SK-N-SH (cell line): ENCODE results near the gene IL17B. TPM values are rescaled to one million over a fixed set of nuclear protein-coding genes. Genes with fewer than 3 reads are reported as not detected.
A peak's percentile ranks its signal among the peaks of the same experiment; 100 is the strongest.

ENCODE experiments used
- CTCF ChIA-PET: fragments of 300-600, 350-600 bp; formaldehyde crosslinking; extraction: SDS; loops from one replicate; lab custom pipeline; 2021; lab: Yijun Ruan, JAX
- POLR2A ChIA-PET: fragments of 350-600 bp; sonication (Branson Sonifier 250); formaldehyde crosslinking; extraction: SDS; loops from one replicate; lab custom pipeline; 2020; ENCODE audit warnings: antibody characterized with exemption, inconsistent platforms; lab: Yijun Ruan, JAX
- DNase-seq: peaks from one replicate; pipeline ENCODE4 v3.0.0; 2012
- H2AFZ ChIP-seq: fragments of 200-600 bp; sonication (generic); 2 replicates; pipeline ENCODE4 v1.8.1; 2016; ENCODE audit warnings: antibody characterized with exemption, mild to moderate bottlenecking, low read depth
- H3F3A ChIP-seq: fragments of 200-600 bp; sonication (generic); replicated peaks from 2 replicates; pipeline ENCODE3; 2016; ENCODE audit warnings: antibody characterized with exemption, mild to moderate bottlenecking; ENCODE audit not compliant: insufficient read depth
- H3K27ac ChIP-seq, 2 experiments: fragments of 200-500 bp in 1 of 2; fragments of 200-600 bp in 1 of 2; sonication (Bioruptor generic) in 1 of 2; sonication (generic), shearing (Covaris generic) in 1 of 2; 2 replicates each; pipeline versions ENCODE4 v1.5.1 to v1.6.1; 2014 to 2016; ENCODE audit warnings: low read depth in 2 of 2, inconsistent platforms in 1 of 2, low read length in 1 of 2, mild to moderate bottlenecking in 1 of 2, mixed read lengths in 1 of 2
- H3K27me3 ChIP-seq: fragments of 200-600 bp; sonication (generic), shearing (Covaris generic); 2 replicates; pipeline ENCODE4 v1.6.1; 2016; ENCODE audit warnings: mixed run types; ENCODE audit not compliant: insufficient read depth
- H3K36me3 ChIP-seq, 2 experiments: fragments of 200-500 bp in 1 of 2; fragments of 200-600 bp in 1 of 2; sonication (Bioruptor generic) in 1 of 2; sonication (generic) in 1 of 2; replicated peaks in 1 of 2; 2 replicates each; pipeline versions ENCODE3 to v1.5.1; 2014 to 2016; ENCODE audit warnings: low read length in 1 of 2, mild to moderate bottlenecking in 1 of 2; ENCODE audit not compliant: insufficient read depth in 2 of 2, control insufficient read depth in 1 of 2
- H3K4me1 ChIP-seq, 2 experiments: fragments of 200-500 bp in 1 of 2; fragments of 200-600 bp in 1 of 2; sonication (Bioruptor generic) in 1 of 2; sonication (generic), shearing (Covaris generic) in 1 of 2; 2 replicates each; pipeline versions ENCODE4 v1.5.1 to v1.6.1; 2014 to 2016; ENCODE audit warnings: low read depth in 1 of 2, low read length in 1 of 2, mixed run types in 1 of 2; ENCODE audit not compliant: insufficient read depth in 2 of 2, control insufficient read depth in 1 of 2
- H3K4me2 ChIP-seq: fragments of 200-600 bp; sonication (generic), shearing (Covaris generic); 2 replicates; pipeline ENCODE4 v1.6.1; 2017; ENCODE audit warnings: mixed run types
- H3K4me3 ChIP-seq, 2 experiments: fragments of 200-500 bp in 1 of 2; fragments of 200-600 bp in 1 of 2; sonication (Bioruptor generic) in 1 of 2; sonication (generic), shearing (Covaris generic) in 1 of 2; 2 replicates each; pipeline versions ENCODE4 v1.5.1 to v1.8.1; 2014 to 2016; ENCODE audit warnings: low read depth in 2 of 2, inconsistent platforms in 1 of 2, low read length in 1 of 2, mild to moderate bottlenecking in 1 of 2, mixed read lengths in 1 of 2, moderate library complexity in 1 of 2
- H3K79me2 ChIP-seq: fragments of 200-600 bp; sonication (generic); 2 replicates; pipeline ENCODE4 v1.8.1; 2017; ENCODE audit warnings: mild to moderate bottlenecking; ENCODE audit not compliant: insufficient read depth
- H3K9ac ChIP-seq: fragments of 200-600 bp; sonication (generic); 2 replicates; pipeline ENCODE4 v1.6.1; 2017; ENCODE audit warnings: mixed run types
- H3K9me2 ChIP-seq: fragments of 200-600 bp; sonication (generic); 2 replicates; pipeline ENCODE4 v1.6.1; 2017; ENCODE audit warnings: mixed run types
- H3K9me3 ChIP-seq: fragments of 200-600 bp; sonication (generic); 2 replicates; pipeline ENCODE4 v1.6.1; 2017; ENCODE audit warnings: mixed run types, mild to moderate bottlenecking, moderate library complexity
- H4K20me1 ChIP-seq: fragments of 200-600 bp; sonication (generic); 2 replicates; pipeline ENCODE4 v1.6.1; 2017; ENCODE audit warnings: mild to moderate bottlenecking, mixed run types; ENCODE audit not compliant: insufficient read depth
- EZH2phosphoT487 ChIP-seq: fragments of 200-600 bp; sonication (generic); IDR thresholded peaks from 2 replicates; pipeline ENCODE4 v1.6.1; 2017; ENCODE audit warnings: low read depth, mixed run types, mild to moderate bottlenecking, antibody characterized with exemption, moderate library complexity, borderline replicate concordance
- FOSL2 ChIP-seq: IDR thresholded peaks from 2 replicates; pipeline ENCODE4 v1.4.0; 2012; ENCODE audit warnings: low read depth, mild to moderate bottlenecking, moderate library complexity, borderline replicate concordance
- GATA2 ChIP-seq: sonication (generic); formaldehyde crosslinking; IDR thresholded peaks from 2 replicates; pipeline ENCODE4 v1.5.0; 2020; ENCODE audit warnings: mild to moderate bottlenecking, missing genetic modification reagents
- NFIC ChIP-seq: IDR thresholded peaks from 2 replicates; pipeline ENCODE4 v1.4.0; 2012; ENCODE audit warnings: borderline replicate concordance
- RCOR1 ChIP-seq: fragments of 150-350 bp; IDR thresholded peaks from 2 replicates; pipeline ENCODE4 v1.6.1; 2017; ENCODE audit warnings: antibody characterized with exemption, low read length
- SIN3A ChIP-seq: IDR thresholded peaks from 2 replicates; pipeline ENCODE4 v1.6.1; 2012; ENCODE audit warnings: low read depth, mild to moderate bottlenecking, low read length, moderate library complexity, borderline replicate concordance
- SMC3 ChIP-seq: IDR thresholded peaks from 2 replicates; pipeline ENCODE4 v1.6.1; 2012; ENCODE audit warnings: low read depth, low read length, improper control_type of control experiment
- TEAD4 ChIP-seq: IDR thresholded peaks from 2 replicates; pipeline ENCODE4 v1.4.0; 2012; ENCODE audit warnings: mild to moderate bottlenecking, borderline replicate concordance; ENCODE audit not compliant: insufficient read depth
- YY1 ChIP-seq: IDR thresholded peaks from 2 replicates; pipeline ENCODE4 v1.4.0; 2012; ENCODE audit warnings: low read depth, mild to moderate bottlenecking
- WGBS: methylation state at CpG from one replicate; pipeline ENCODE4 v1.1.6; 2017; ENCODE audit warnings: low lambda C conversion rate; 5-methylcytosine and 5-hydroxymethylcytosine counted together
- polyA plus RNA-seq, 3 experiments: library from polyadenylated mRNA; depleted of rRNA; stranded (reverse); fragments of >200 nt; gene quantifications; 2 replicates each; pipeline ENCODE4 v1.2.3, GENCODE V29; 2012
- TF ChIP-seq, protein P1 (sequence below): IDR thresholded peaks from 2 replicates; pipeline ENCODE4; 2012
- TF ChIP-seq, protein P2 (sequence below): fragments of 150-350 bp; IDR thresholded peaks from 2 replicates; pipeline ENCODE4 v1.6.1; 2017; ENCODE audit warnings: antibody characterized with exemption, low read length, low read depth, borderline replicate concordance
- TF ChIP-seq, protein P3 (sequence below): fragments of 200-600 bp; sonication (generic); IDR thresholded peaks from 2 replicates; pipeline ENCODE4 v1.6.1; 2017; ENCODE audit warnings: antibody characterized with exemption, mild to moderate bottlenecking, moderate library complexity
- TF ChIP-seq, protein P4 (sequence below): fragments of 150-350 bp; IDR thresholded peaks from 2 replicates; pipeline ENCODE4 v1.6.1; 2016; ENCODE audit warnings: mild to moderate bottlenecking, low read depth, low read length

IL17B gene
- polyA plus RNA-seq, 1 of the 3 experiments (the other 2 are of a cell fraction) = 0.16 TPM

DNA sequence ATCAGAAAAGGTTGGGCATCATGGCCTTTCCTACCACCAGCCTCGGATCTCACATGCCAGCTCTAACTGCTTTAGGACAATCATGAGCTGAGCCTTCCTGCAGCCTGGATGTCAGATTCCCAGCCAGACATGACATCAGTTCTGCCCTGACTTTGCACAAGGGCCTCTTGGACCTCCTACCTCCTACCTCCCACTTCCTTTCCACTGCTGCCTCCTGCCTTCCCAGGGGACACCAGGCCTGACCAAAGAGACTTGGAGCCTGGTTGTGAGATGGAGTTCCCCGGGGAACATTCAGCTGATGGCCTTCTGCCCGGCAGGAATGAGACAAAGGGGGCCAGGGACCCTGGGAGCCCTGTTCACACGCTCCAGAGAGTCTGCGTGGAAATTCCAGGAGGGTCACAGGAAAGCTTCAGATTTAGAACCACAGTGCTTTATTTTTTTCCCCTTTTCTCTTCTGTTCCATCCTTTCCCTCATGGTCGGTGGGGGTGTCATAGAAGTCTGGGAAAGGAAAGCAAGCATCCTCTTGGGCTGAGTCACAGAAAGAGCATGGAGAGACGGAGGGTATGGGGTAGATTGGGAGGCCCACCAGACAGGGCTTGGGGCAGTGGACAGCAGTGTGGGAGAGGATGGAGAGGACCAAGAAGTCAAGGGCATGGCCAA, 35.4 kb upstream of the IL17B start (continued):
- TF ChIP-seq, protein P1, sequence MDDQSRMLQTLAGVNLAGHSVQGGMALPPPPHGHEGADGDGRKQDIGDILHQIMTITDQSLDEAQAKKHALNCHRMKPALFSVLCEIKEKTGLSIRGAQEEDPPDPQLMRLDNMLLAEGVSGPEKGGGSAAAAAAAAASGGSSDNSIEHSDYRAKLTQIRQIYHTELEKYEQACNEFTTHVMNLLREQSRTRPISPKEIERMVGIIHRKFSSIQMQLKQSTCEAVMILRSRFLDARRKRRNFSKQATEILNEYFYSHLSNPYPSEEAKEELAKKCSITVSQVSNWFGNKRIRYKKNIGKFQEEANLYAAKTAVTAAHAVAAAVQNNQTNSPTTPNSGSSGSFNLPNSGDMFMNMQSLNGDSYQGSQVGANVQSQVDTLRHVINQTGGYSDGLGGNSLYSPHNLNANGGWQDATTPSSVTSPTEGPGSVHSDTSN = no peak
- no peak for TF ChIP-seq YY1

DNA sequence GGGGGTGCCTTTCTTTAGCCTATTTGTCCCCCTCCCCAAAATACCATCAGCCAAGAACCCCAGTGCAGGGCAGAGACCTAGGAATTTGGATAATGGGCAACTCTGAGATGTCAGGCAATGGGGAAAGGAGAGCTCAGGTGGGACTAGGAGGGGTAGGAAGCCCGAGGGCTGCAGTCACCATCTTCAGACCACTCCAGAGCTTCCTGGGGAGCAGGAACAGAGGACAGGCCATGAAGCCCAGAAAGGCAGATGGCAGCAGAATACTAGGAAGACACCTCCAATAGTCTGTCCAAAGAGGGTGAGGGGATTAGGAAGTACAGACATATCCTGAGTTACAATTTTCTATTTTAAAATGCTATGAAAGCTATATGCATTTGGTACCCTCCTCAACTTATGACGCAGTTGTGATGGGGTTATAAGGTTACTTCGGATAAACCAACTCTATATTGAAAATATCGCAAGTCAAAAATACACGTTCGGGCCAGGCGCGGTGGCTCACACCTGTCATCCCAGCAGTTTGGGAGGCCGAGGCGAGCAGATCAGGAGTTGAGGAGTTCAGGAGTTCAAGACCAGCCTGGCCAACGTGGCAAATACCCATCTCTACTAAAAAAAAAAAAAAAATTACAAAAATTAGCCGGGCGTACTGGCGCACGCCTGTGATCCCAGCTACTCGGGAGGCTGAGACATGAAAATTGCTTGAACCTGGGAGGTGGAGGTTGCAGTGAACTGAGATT, 34.6 kb upstream of the IL17B start:
- TF ChIP-seq EZH2phosphoT487 (no peak), SIN3A (no peak), GATA2 (CRISPR knock-in tag) (no peak), RCOR1 (no peak), SMC3 (no peak), NFIC (no peak), TEAD4 (no peak), FOSL2 (no peak)
- TF ChIP-seq, protein P2, sequence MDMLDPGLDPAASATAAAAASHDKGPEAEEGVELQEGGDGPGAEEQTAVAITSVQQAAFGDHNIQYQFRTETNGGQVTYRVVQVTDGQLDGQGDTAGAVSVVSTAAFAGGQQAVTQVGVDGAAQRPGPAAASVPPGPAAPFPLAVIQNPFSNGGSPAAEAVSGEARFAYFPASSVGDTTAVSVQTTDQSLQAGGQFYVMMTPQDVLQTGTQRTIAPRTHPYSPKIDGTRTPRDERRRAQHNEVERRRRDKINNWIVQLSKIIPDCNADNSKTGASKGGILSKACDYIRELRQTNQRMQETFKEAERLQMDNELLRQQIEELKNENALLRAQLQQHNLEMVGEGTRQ = no peak
- TF ChIP-seq, protein P3, sequence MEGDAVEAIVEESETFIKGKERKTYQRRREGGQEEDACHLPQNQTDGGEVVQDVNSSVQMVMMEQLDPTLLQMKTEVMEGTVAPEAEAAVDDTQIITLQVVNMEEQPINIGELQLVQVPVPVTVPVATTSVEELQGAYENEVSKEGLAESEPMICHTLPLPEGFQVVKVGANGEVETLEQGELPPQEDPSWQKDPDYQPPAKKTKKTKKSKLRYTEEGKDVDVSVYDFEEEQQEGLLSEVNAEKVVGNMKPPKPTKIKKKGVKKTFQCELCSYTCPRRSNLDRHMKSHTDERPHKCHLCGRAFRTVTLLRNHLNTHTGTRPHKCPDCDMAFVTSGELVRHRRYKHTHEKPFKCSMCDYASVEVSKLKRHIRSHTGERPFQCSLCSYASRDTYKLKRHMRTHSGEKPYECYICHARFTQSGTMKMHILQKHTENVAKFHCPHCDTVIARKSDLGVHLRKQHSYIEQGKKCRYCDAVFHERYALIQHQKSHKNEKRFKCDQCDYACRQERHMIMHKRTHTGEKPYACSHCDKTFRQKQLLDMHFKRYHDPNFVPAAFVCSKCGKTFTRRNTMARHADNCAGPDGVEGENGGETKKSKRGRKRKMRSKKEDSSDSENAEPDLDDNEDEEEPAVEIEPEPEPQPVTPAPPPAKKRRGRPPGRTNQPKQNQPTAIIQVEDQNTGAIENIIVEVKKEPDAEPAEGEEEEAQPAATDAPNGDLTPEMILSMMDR = no peak
- TF ChIP-seq, protein P1 = no peak
- TF ChIP-seq, protein P4, sequence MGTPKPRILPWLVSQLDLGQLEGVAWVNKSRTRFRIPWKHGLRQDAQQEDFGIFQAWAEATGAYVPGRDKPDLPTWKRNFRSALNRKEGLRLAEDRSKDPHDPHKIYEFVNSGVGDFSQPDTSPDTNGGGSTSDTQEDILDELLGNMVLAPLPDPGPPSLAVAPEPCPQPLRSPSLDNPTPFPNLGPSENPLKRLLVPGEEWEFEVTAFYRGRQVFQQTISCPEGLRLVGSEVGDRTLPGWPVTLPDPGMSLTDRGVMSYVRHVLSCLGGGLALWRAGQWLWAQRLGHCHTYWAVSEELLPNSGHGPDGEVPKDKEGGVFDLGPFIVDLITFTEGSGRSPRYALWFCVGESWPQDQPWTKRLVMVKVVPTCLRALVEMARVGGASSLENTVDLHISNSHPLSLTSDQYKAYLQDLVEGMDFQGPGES = no peak
- TF ChIP-seq, all 33 proteins: peak for 0
- H3K4me2 ChIP-seq = peak overlapping the region; percentile 6; the same call in 1 of the 2 replicates
- H3K9ac ChIP-seq = no peak overlapping the region
- no peaks in the 10 kb centered on the region for H3K9me2 ChIP-seq
- H3F3A ChIP-seq = peaks cover 18% of the 10 kb centered on the region
- WGBS = 96% methylated on average over 16 of the region's 16 CpGs
- peaks cover 0 to 28% of the 10 kb centered on the region in 2 experiments for H3K36me3 ChIP-seq
- DNase-seq = no peak
- no peak overlapping the region for H2AFZ ChIP-seq
- no peaks in the 10 kb centered on the region for H3K27me3 ChIP-seq
- no peaks in the 10 kb centered on the region for H3K9me3 ChIP-seq
- CTCF ChIA-PET = interaction anchor here (0.9 to 52.5 kb wide), 4 partner anchors 18 to 151 kb away, joined by 3 to 1751 read pairs (median 12); partner anchors contain the start of genes IL17B and PCYOX1L
- peaks cover 73% of the 10 kb centered on the region for H4K20me1 ChIP-seq
- POLR2A ChIA-PET = interaction anchor here (1.0 to 2.4 kb wide), 3 partner anchors 9 to 20 kb away, joined by 3 to 9 read pairs (median 6); no protein-coding TSS in a partner anchor
- H3K27ac ChIP-seq = peak overlapping the region; percentile 12 to 65; a peak in 3 of 4 replicates
- peaks cover 38 to 68% of the 10 kb centered on the region in 2 experiments for H3K4me1 ChIP-seq
- H3K79me2 ChIP-seq = peaks cover 97% of the 10 kb centered on the region
- H3K4me3 ChIP-seq = no peak overlapping the region
